Endothelial cell of umbilical vein (primary cell): ENCODE results near the gene CHKB. TPM values are rescaled to one million over a fixed set of nuclear protein-coding genes. Genes with fewer than 3 reads are reported as not detected.

ENCODE experiments used
- BruUV-seq: library from RNA; stranded (reverse); fragments of 400-500 nt; replicated peaks from 2 replicates; lab custom pipeline; 2021; lab: Mats Ljungman, UMichigan
- CTCF ChIA-PET: fragments of 300-600, 350-600 bp; sonication (Branson Sonifier 250); formaldehyde crosslinking; loops from one replicate; lab custom pipeline; 2021; ENCODE audit warnings: antibody characterized with exemption, inconsistent platforms; lab: Charles Lee
- POLR2A ChIA-PET: fragments of 300-600, 350-600 bp; sonication (Branson Sonifier 250); formaldehyde crosslinking; loops from one replicate; lab custom pipeline; 2021; ENCODE audit warnings: antibody characterized with exemption, inconsistent platforms; lab: Charles Lee
- DNase-seq: peaks from one replicate; pipeline ENCODE4 v3.0.0-alpha.2; 2011; ENCODE audit warnings: low read depth, low spot score
- FAIRE-seq: peaks from 2 replicates; lab custom pipeline; 2011; peaks lifted over from hg19 to GRCh38; lab: Jason Lieb, UNC
- H2AFZ ChIP-seq: 2 replicates; pipeline ENCODE4 v1.6.0; 2012; ENCODE audit warnings: low read depth, low read length, control low read depth, inconsistent platforms
- H3K27ac ChIP-seq: 2 replicates; pipeline ENCODE4 v1.5.1; 2011; ENCODE audit warnings: low read depth, mild to moderate bottlenecking, control low read depth, low read length, moderate library complexity; ENCODE audit not compliant: insufficient read depth
- H3K27me3 ChIP-seq, 2 experiments: 2 replicates each; pipeline versions ENCODE4 v1.6.0 to v1.6.1; 2011; ENCODE audit warnings: low read length in 2 of 2, mixed read lengths in 1 of 2; ENCODE audit not compliant: control insufficient read depth in 2 of 2, insufficient read depth in 2 of 2
- H3K36me3 ChIP-seq, 2 experiments: 2 replicates in 1 of 2; 3 replicates in 1 of 2; pipeline ENCODE4 v1.5.1; 2011; ENCODE audit warnings: low read length in 2 of 2, mild to moderate bottlenecking in 1 of 2, moderate library complexity in 1 of 2; ENCODE audit not compliant: control insufficient read depth in 2 of 2, insufficient read depth in 2 of 2; ENCODE audit errors: extremely low read depth in 1 of 2
- H3K4me1 ChIP-seq: 3 replicates; pipeline ENCODE4 v1.5.1; 2011; ENCODE audit warnings: mild to moderate bottlenecking, low read length; ENCODE audit not compliant: control insufficient read depth, insufficient read depth; ENCODE audit errors: extremely low read depth
- H3K4me2 ChIP-seq: 2 replicates; pipeline ENCODE4 v1.6.1; 2011; ENCODE audit warnings: low read length, control low read depth, mixed read lengths; ENCODE audit not compliant: insufficient read depth
- H3K4me3 ChIP-seq, 3 experiments: fragments of 200-600 bp in 1 of 3; sonication (generic), shearing (Covaris generic) in 1 of 3; replicated peaks in 1 of 3; 2 replicates each; pipeline ENCODE4 v1.5.1; 2011 to 2016; ENCODE audit warnings: control low read depth in 3 of 3, low read length in 3 of 3, mild to moderate bottlenecking in 2 of 3, inconsistent platforms in 1 of 3, low read depth in 1 of 3, moderate library complexity in 1 of 3; ENCODE audit not compliant: insufficient read depth in 1 of 3
- H3K79me2 ChIP-seq: 2 replicates; pipeline ENCODE4 v1.6.0; 2012; ENCODE audit warnings: low read length, inconsistent platforms; ENCODE audit not compliant: control insufficient read depth, insufficient read depth
- H3K9ac ChIP-seq: replicated peaks from 2 replicates; pipeline ENCODE3; 2011; ENCODE audit warnings: low read length, control low read depth; ENCODE audit not compliant: insufficient read depth; ENCODE audit errors: extremely low read depth
- H3K9me1 ChIP-seq: replicated peaks from 3 replicates; pipeline ENCODE4 v1.6.0; 2011; ENCODE audit warnings: mild to moderate bottlenecking, low read length; ENCODE audit not compliant: control insufficient read depth, insufficient read depth; ENCODE audit errors: extremely low read depth
- H3K9me3 ChIP-seq: replicated peaks from 2 replicates; pipeline ENCODE4 v1.5.1; 2012; ENCODE audit warnings: low read length, inconsistent platforms; ENCODE audit not compliant: control insufficient read depth, insufficient read depth
- H4K20me1 ChIP-seq: replicated peaks from 2 replicates; pipeline ENCODE3; 2011; ENCODE audit warnings: mild to moderate bottlenecking, low read length; ENCODE audit not compliant: control insufficient read depth, insufficient read depth; ENCODE audit errors: extremely low read depth
- EZH2 ChIP-seq: IDR thresholded peaks from 2 replicates; pipeline ENCODE4 v1.6.1; 2012; ENCODE audit warnings: borderline replicate concordance, low read depth, mild to moderate bottlenecking, moderate library complexity, low read length, inconsistent platforms; ENCODE audit not compliant: severe bottlenecking
- FOS ChIP-seq: IDR thresholded peaks from 2 replicates; pipeline ENCODE4 v1.6.1; 2011; ENCODE audit warnings: mild to moderate bottlenecking, low read length, moderate library complexity, borderline replicate concordance; ENCODE audit not compliant: insufficient read depth
- GATA2 ChIP-seq: IDR thresholded peaks from 2 replicates; pipeline ENCODE4 v1.7.0; 2011; ENCODE audit warnings: low read depth, mild to moderate bottlenecking, moderate library complexity, mixed read lengths, low read length; ENCODE audit not compliant: insufficient read length, insufficient read depth
- JUN ChIP-seq: IDR thresholded peaks from 2 replicates; pipeline ENCODE4 v1.6.1; 2011; ENCODE audit warnings: borderline replicate concordance, low read depth; ENCODE audit not compliant: insufficient read length, insufficient read depth
- MYC ChIP-seq: IDR thresholded peaks from one replicate; pipeline ENCODE4 v1.6.1; 2011; ENCODE audit warnings: mild to moderate bottlenecking, low read depth, low read length
- POLR2A ChIP-seq: IDR thresholded peaks from 2 replicates; pipeline ENCODE4 v1.6.1; 2012; ENCODE audit warnings: low read depth, mild to moderate bottlenecking, control low read depth, low read length
- POLR2AphosphoS5 ChIP-seq: IDR thresholded peaks from 2 replicates; pipeline ENCODE4 v1.6.1; 2012; ENCODE audit warnings: low read depth, mild to moderate bottlenecking, control low read depth, low read length, moderate library complexity; ENCODE audit not compliant: insufficient read depth
- dilution Hi-C: fragments of 300-500 bp; cut with MboI; formaldehyde crosslinking; loops from one replicate; pipeline ENCODE4 v1.15.0; 2019; ENCODE audit warnings: low sequenced_read_pairs; ENCODE audit not compliant: extremely low pct_ligation_motif_present
- intact Hi-C: fragments of 100-400 bp; cut with micrococcal nuclease; formaldehyde crosslinking; loops from one replicate; pipeline ENCODE4 v1.10.0; 2022
- polyA plus RNA-seq, 4 experiments: library from polyadenylated mRNA; depleted of rRNA in 3 of 4; stranded (reverse) in 3 of 4; unstranded in 1 of 4; fragments of >200 nt; gene quantifications; 2 replicates each; pipeline versions ENCODE4 v1.2.1 to v1.2.3, GENCODE V29; 2011 to 2012; ENCODE audit warnings: missing spikeins in 1 of 4
- total RNA-seq: library from RNA; stranded (reverse); gene quantifications from 2 replicates; pipeline ENCODE4 v1.2.3, GENCODE V29; 2021
- TF ChIP-seq, protein P1 (sequence below), 2 donors: IDR thresholded peaks; 1 replicate in 1 of 2; 2 replicates in 1 of 2; pipeline ENCODE4 v1.5.1; 2011; ENCODE audit warnings: low read length in 2 of 2, mild to moderate bottlenecking in 2 of 2, moderate library complexity in 2 of 2, control low read depth in 1 of 2, inconsistent platforms in 1 of 2, low read depth in 1 of 2; ENCODE audit not compliant: insufficient read depth in 1 of 2; ENCODE audit errors: extremely low read depth in 1 of 2
- TF ChIP-seq, protein P2 (sequence below): IDR thresholded peaks from 2 replicates; pipeline ENCODE4 v1.6.1; 2011; ENCODE audit not compliant: insufficient read depth, insufficient read length

Gene CHKB
- total and polyA plus RNA-seq, 2 donors (not counting 3 experiments of a cell fraction or from before 2014, with no cell fraction given): 62.4 to 70.6 TPM

DNA sequence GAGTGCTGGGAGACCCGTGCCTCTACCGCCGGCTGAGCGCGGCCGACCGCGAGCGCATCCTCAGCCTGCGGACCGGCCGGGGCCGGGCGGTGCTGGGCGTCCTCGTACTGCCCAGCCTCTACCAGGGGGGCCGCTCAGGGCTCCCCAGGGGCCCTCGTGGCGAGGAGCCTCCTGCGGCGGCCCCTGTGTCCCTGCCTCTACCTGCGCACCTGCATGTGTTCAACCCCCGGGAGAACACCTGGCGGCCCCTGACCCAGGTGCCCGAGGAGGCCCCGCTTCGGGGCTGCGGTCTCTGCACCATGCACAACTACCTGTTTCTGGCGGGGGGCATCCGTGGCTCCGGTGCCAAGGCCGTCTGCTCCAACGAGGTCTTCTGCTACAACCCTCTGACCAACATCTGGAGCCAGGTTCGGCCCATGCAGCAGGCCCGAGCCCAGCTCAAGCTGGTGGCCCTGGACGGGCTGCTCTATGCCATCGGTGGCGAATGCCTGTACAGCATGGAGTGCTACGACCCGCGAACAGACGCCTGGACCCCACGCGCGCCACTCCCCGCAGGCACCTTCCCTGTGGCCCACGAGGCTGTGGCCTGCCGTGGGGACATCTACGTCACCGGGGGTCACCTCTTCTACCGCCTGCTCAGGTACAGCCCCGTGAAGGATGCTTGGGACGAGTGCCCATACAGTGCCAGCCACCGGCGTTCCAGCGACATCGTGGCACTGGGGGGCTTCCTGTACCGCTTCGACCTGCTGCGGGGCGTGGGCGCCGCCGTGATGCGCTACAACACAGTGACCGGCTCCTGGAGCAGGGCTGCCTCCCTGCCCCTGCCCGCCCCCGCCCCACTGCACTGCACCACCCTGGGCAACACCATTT is 33.5 kb downstream of the CHKB start:
- no peak overlapping the region for H2AFZ ChIP-seq
- H3K9ac ChIP-seq: no peak overlapping the region
- no peaks in the 10 kb centered on the region for H3K36me3 ChIP-seq
- BruUV-seq: no TSS peak
- ChIA-PET POLR2A (no interaction called here), CTCF (interaction anchor here (2.2 to 2.8 kb wide), 3 partner anchors 14 to 23 kb away, joined by 8 to 11 read pairs (median 9); partner anchors contain the start of genes SCO2 and SYCE3)
- no peaks in the 10 kb centered on the region for H3K9me3 ChIP-seq
- H3K27ac ChIP-seq: no peak overlapping the region
- no peaks in the 10 kb centered on the region for H3K9me1 ChIP-seq
- FAIRE-seq (no peak), DNase-seq (no peak)
- H3K4me1 ChIP-seq: no peaks in the 10 kb centered on the region
- dilution Hi-C loops (no loop called here), intact Hi-C loops (no loop called here)
- no peak overlapping the region for H3K4me3 ChIP-seq
- no peaks in the 10 kb centered on the region for H4K20me1 ChIP-seq
- no peaks in the 10 kb centered on the region for H3K79me2 ChIP-seq
- no peak for TF ChIP-seq POLR2AphosphoS5
- TF ChIP-seq, protein P1, sequence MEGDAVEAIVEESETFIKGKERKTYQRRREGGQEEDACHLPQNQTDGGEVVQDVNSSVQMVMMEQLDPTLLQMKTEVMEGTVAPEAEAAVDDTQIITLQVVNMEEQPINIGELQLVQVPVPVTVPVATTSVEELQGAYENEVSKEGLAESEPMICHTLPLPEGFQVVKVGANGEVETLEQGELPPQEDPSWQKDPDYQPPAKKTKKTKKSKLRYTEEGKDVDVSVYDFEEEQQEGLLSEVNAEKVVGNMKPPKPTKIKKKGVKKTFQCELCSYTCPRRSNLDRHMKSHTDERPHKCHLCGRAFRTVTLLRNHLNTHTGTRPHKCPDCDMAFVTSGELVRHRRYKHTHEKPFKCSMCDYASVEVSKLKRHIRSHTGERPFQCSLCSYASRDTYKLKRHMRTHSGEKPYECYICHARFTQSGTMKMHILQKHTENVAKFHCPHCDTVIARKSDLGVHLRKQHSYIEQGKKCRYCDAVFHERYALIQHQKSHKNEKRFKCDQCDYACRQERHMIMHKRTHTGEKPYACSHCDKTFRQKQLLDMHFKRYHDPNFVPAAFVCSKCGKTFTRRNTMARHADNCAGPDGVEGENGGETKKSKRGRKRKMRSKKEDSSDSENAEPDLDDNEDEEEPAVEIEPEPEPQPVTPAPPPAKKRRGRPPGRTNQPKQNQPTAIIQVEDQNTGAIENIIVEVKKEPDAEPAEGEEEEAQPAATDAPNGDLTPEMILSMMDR (IDR thresholded peaks at IDR 0.05; ENCODE audit: extremely low read depth in 1 of 2, insufficient read depth in 1 of 2, low read depth in 1 of 2, low read length in 2 of 2): no peak
- TF ChIP-seq FOS: no peak
- TF ChIP-seq MYC: no peak
- no peak for TF ChIP-seq EZH2
- no peak for TF ChIP-seq GATA2
- TF ChIP-seq, protein P2, sequence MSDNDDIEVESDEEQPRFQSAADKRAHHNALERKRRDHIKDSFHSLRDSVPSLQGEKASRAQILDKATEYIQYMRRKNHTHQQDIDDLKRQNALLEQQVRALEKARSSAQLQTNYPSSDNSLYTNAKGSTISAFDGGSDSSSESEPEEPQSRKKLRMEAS: no peak
- TF ChIP-seq JUN: no peak
- TF ChIP-seq POLR2A: no peak
- no peak overlapping the region for H3K4me2 ChIP-seq
- H3K27me3 ChIP-seq: peaks cover 29 to 43% of the 10 kb centered on the region in 2 experiments
